GM21723 (cell line): ENCODE data around the gene BYSL.

Experiments
- ATAC-seq: cut with Tn5 transposase; IDR thresholded peaks from one replicate; pipeline ENCODE4 v1.9.1; 2021; ENCODE audit warnings: mild to moderate bottlenecking, moderate library complexity; ENCODE audit not compliant: unreplicated experiment

The BYSL gene

GRCh38 chr6:41974281-41974825, 53.1 kb downstream of the BYSL start:
- ATAC-seq: no peak

- ATAC-seq: no peak
Measured at GRCh38 chr6:41975276-41975675, 54.0 kb downstream of the BYSL start.

GRCh38 chr6:41976794-41977484, 55.6 kb downstream of the BYSL start:
- ATAC-seq: no peak
